Uterus (tissue), 2 donors: ENCODE results near the gene NLRX1.

Experiments
- POLR2A ChIP-seq, 2 donors: fragments of 450-650 bp; IDR thresholded peaks; one replicate each; pipeline ENCODE4 v1.6.1; 2016; ENCODE audit warnings: antibody characterized with exemption in 2 of 2, mild to moderate bottlenecking in 1 of 2, moderate library complexity in 1 of 2
- TF ChIP-seq, protein P1 (sequence below), 4 experiments: fragments of 200-600 bp in 2 of 4; fragments of 450-650 bp in 2 of 4; sonication (generic) in 2 of 4; IDR thresholded peaks; one replicate each; pipeline ENCODE4 v1.5.1; 2016 to 2019; ENCODE audit warnings: antibody characterized with exemption in 4 of 4, mild to moderate bottlenecking in 2 of 4, moderate library complexity in 1 of 4

DNA sequence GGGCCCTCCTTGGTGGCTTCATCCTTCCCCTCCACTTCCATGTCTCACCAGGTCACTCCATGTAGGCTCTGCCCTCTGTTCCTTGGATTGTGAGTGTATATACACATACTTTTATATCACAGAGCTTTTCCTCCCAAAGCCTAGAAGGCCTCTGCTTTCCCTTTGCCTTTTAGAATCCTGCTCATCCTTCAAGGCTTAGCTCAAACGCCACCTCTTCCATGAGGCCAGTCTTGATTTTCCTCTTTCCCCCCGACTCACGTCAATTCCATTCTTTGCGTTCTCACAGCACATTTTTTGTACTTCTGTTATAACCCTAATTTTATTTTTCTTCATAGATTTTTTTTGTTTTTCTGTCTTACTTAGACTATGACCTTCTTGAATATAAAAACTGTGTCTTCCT, 15.9 kb upstream of the NLRX1 start:
- TF ChIP-seq, protein P1, sequence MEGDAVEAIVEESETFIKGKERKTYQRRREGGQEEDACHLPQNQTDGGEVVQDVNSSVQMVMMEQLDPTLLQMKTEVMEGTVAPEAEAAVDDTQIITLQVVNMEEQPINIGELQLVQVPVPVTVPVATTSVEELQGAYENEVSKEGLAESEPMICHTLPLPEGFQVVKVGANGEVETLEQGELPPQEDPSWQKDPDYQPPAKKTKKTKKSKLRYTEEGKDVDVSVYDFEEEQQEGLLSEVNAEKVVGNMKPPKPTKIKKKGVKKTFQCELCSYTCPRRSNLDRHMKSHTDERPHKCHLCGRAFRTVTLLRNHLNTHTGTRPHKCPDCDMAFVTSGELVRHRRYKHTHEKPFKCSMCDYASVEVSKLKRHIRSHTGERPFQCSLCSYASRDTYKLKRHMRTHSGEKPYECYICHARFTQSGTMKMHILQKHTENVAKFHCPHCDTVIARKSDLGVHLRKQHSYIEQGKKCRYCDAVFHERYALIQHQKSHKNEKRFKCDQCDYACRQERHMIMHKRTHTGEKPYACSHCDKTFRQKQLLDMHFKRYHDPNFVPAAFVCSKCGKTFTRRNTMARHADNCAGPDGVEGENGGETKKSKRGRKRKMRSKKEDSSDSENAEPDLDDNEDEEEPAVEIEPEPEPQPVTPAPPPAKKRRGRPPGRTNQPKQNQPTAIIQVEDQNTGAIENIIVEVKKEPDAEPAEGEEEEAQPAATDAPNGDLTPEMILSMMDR (IDR thresholded peaks at IDR 0.05): no peak
- no peak for TF ChIP-seq POLR2A (IDR thresholded peaks at IDR 0.05)
